ENCODE measurements around the gene SYCP2.

SYCP2 gene

GRCh38 chr20:59824711-59825562 is 108.5 kb downstream of the SYCP2 start:
- no peak for DNase-seq (ENCODE audit: low read depth in 4 of 4, low spot score in 1 of 4)

- no peak for DNase-seq (ENCODE audit: low read depth in 4 of 4, low spot score in 1 of 4)
These were observed 109.8 kb downstream of the SYCP2 start for GRCh38 chr20:59823491-59824259.

- no peak for DNase-seq (ENCODE audit: low read depth in 4 of 4, low spot score in 1 of 4)
These were observed 110.4 kb downstream of the SYCP2 start for GRCh38 chr20:59823030-59823423.

GRCh38 chr20:59822291-59823029 is 111.0 kb downstream of the SYCP2 start:
- DNase-seq (ENCODE audit: low read depth in 4 of 4, low spot score in 1 of 4), result no peak

- DNase-seq (ENCODE audit: low read depth in 4 of 4, low spot score in 1 of 4), result no peak
These were observed 111.6 kb downstream of the SYCP2 start for GRCh38 chr20:59821788-59822187.

- DNase-seq (ENCODE audit: low read depth in 4 of 4, low spot score in 1 of 4), result no peak
These were observed 112.2 kb downstream of the SYCP2 start for GRCh38 chr20:59821201-59821600.

- DNase-seq (ENCODE audit: low read depth in 4 of 4, low spot score in 1 of 4), result no peak
These were observed 113.0 kb downstream of the SYCP2 start for GRCh38 chr20:59820204-59821041.

- DNase-seq (ENCODE audit: low read depth in 4 of 4, low spot score in 1 of 4), result no peak
These were observed 113.8 kb downstream of the SYCP2 start for GRCh38 chr20:59819496-59820203.

GRCh38 chr20:59818911-59819310 is 114.5 kb downstream of the SYCP2 start:
- no peak for DNase-seq (ENCODE audit: low read depth in 4 of 4, low spot score in 1 of 4)

- no peak for DNase-seq (ENCODE audit: low read depth in 4 of 4, low spot score in 1 of 4)
These were observed 115.4 kb downstream of the SYCP2 start for GRCh38 chr20:59817846-59818615.

GRCh38 chr20:59817406-59817805 is 116.0 kb downstream of the SYCP2 start:
- no peak for DNase-seq (ENCODE audit: low read depth in 4 of 4, low spot score in 1 of 4)

- no peak for DNase-seq (ENCODE audit: low read depth in 4 of 4, low spot score in 1 of 4)
These were observed 117.2 kb downstream of the SYCP2 start for GRCh38 chr20:59816146-59816738.

GRCh38 chr20:59814840-59815340 is 118.5 kb downstream of the SYCP2 start:
- DNase-seq (ENCODE audit: low read depth in 4 of 4, low spot score in 1 of 4), result no peak

GRCh38 chr20:59813948-59814839 is 119.2 kb downstream of the SYCP2 start:
- DNase-seq (ENCODE audit: low read depth in 4 of 4, low spot score in 1 of 4), result no peak
